Mesodermal cell (in vitro differentiated cells): ENCODE results near the gene C1QTNF6.

Source experiments
- H3K27ac ChIP-seq: 2 replicates; pipeline ENCODE4 v1.7.0; 2013; ENCODE audit warnings: mild to moderate bottlenecking, low read depth, low read length, moderate library complexity; ENCODE audit not compliant: severe bottlenecking
- H3K36me3 ChIP-seq: 2 replicates; pipeline ENCODE4 v1.7.1; 2013; ENCODE audit warnings: mild to moderate bottlenecking, low read length, moderate library complexity; ENCODE audit not compliant: control insufficient read depth, insufficient read depth
- H3K4me1 ChIP-seq: one replicate; pipeline ENCODE4 v1.7.1; 2013; ENCODE audit warnings: mild to moderate bottlenecking, low read length; ENCODE audit not compliant: insufficient read depth, control insufficient read depth, poor library complexity, severe bottlenecking
- H3K4me3 ChIP-seq: 2 replicates; pipeline ENCODE4 v1.7.0; 2013; ENCODE audit warnings: low read length, control low read depth, mild to moderate bottlenecking; ENCODE audit not compliant: insufficient read depth, poor library complexity, severe bottlenecking; ENCODE audit errors: extremely low read depth
- H3K9me3 ChIP-seq: 2 replicates; pipeline ENCODE4 v1.7.1; 2013; ENCODE audit warnings: mild to moderate bottlenecking, low read length, moderate library complexity; ENCODE audit not compliant: control insufficient read depth
- WGBS, 2 experiments: methylation state at CpG; one replicate each; pipeline ENCODE4 v1.1.5; 2013; ENCODE audit warnings: missing lambda C conversion rate in 2 of 2; ENCODE audit not compliant: insufficient coverage in 2 of 2; 5-methylcytosine and 5-hydroxymethylcytosine counted together

The C1QTNF6 gene

GRCh38 chr22:37229805-37230672 lies 42.0 kb upstream of the C1QTNF6 start:
- H3K36me3 ChIP-seq, result no peaks in the 10 kb centered on the region
- no peaks in the 10 kb centered on the region for H3K9me3 ChIP-seq
- no peak overlapping the region for H3K4me3 ChIP-seq
- WGBS, 2 experiments, result 56 to 82% methylated on average over 3 to 4 of the region's 8 CpGs
- no peak overlapping the region for H3K27ac ChIP-seq
- H3K4me1 ChIP-seq, result peaks cover 21% of the 10 kb centered on the region

- Histone ChIP-seq H3K27ac (no peak overlapping the region), H3K9me3 (no peaks in the 10 kb centered on the region)
- 79 to 88% methylated on average over 3 to 5 of the region's 7 CpGs for WGBS, 2 experiments
Measured at GRCh38 chr22:37229012-37229804, 41.2 kb upstream of the C1QTNF6 start.

DNA sequence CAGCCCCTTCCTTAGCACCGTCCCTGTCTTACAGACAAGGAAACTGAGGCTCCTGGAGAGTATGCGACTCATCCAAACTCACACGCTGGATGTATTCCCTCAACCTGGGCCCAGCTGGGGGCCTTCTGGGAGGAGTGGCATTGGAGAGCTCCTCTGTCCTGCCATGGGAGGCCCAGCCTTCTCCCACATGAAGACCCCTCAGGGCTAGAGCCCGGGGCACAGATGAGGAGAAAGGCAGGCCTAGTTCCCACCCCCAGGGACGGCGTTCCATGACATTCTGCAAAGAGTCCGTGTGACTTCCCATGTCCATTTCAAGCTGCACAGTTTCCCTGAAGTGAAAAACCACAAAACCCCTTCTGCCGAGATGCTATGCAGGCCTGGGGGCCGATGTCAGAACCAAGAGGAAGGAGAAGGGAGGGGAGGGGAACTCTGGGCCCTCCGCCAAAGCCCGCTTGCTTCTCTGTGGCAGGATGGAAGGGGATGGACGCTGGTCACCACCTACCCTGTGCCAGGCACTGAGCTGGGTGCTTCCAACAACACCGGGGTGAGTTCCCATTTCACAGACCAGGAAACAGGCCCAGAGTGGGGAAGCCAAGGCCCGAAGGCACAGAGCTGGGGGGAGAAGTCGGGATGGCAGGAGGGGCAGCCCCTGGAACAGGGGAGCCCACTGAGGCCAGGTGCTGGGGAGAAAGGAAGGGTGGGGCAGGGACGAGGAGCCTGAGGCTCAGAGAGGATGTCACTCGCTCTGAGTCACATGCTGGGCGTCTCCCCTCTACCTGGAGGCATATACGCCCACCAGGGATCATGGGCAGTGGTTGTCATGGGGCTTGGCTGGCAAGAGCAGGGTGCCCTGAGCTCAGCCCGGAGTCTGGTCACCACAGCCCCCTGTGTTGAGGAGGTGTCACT lies 40.3 kb upstream of the C1QTNF6 start:
- H3K4me3 ChIP-seq, result no peak overlapping the region
- no peaks in the 10 kb centered on the region for H3K36me3 ChIP-seq
- H3K9me3 ChIP-seq, result no peaks in the 10 kb centered on the region
- H3K27ac ChIP-seq, result no peak overlapping the region
- peaks cover 21% of the 10 kb centered on the region for H3K4me1 ChIP-seq
- 83 to 89% methylated on average over 12 to 19 of the region's 20 CpGs for WGBS, 2 experiments

More at GRCh38 chr22:37229012-37229804, 41.2 kb upstream of the C1QTNF6 start:
- Histone ChIP-seq H3K4me3 (no peak overlapping the region), H3K4me1 (peaks cover 21% of the 10 kb centered on the region), H3K36me3 (no peaks in the 10 kb centered on the region)

- Histone ChIP-seq H3K36me3 (no peaks in the 10 kb centered on the region), H3K4me3 (no peak overlapping the region), H3K27ac (no peak overlapping the region), H3K9me3 (no peaks in the 10 kb centered on the region), H3K4me1 (peaks cover 21% of the 10 kb centered on the region)
- WGBS, 2 experiments, result 95 to 100% methylated on average over 1 to 11 of the region's 14 CpGs
Measured at GRCh38 chr22:37226514-37226913, 38.5 kb upstream of the C1QTNF6 start.

DNA sequence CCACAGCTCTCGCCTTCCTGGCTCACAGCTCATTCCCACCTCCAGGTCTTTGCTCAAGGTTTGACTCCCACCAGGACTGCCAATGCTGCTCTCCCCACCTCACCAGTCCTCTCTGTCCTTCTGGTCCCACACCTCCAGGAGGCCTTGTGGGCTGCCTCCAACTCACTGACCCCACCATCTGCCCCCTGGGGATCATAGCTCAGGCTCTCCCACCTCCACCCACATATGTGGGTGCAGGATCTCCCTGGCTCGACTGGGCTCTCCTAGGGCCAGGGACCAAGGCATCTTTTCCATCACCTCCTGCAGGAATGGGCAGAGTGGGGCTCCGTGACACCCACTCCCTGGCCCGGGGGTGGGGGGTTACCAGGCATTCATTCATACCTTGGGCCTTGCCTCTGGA lies 38.0 kb upstream of the C1QTNF6 start:
- no peak overlapping the region for H3K27ac ChIP-seq
- WGBS, 2 experiments, result 83 to 93% methylated on average over 1 to 4 of the region's 4 CpGs

DNA sequence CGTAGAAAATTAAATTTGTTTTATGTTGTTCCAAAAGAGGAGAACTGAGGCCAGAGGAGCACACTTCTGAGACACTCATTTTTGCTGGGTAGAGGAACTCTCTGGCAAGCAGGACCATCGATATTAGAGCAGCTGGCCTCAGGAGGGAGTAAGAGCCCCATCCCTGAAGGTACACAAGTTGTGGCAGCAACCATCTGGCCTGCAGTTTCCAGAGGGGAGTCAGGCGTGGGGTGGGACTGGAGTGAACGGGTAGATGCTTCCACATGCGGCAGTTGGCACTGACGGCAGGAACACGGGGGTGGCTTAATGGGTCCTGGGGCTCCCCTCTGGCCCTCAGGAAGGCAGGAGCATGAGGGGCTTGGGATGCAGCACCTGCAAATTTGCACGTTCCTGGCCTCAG lies 37.4 kb upstream of the C1QTNF6 start:
- H3K4me1 ChIP-seq, result peaks cover 21% of the 10 kb centered on the region
- H3K9me3 ChIP-seq, result no peaks in the 10 kb centered on the region
- H3K36me3 ChIP-seq, result no peaks in the 10 kb centered on the region
- H3K27ac ChIP-seq, result no peak overlapping the region
- H3K4me3 ChIP-seq, result no peak overlapping the region
- WGBS, 2 experiments, result 81 to 89% methylated on average over 7 to 8 of the region's 8 CpGs

More for the DNA sequence above, 38.0 kb upstream of the C1QTNF6 start:
- H3K4me3 ChIP-seq, result no peak overlapping the region
- H3K4me1 ChIP-seq, result peaks cover 21% of the 10 kb centered on the region
- H3K9me3 ChIP-seq, result no peaks in the 10 kb centered on the region
- no peaks in the 10 kb centered on the region for H3K36me3 ChIP-seq

GRCh38 chr22:37224757-37225420 lies 36.8 kb upstream of the C1QTNF6 start:
- Histone ChIP-seq H3K4me3 (no peak overlapping the region), H3K36me3 (no peaks in the 10 kb centered on the region), H3K9me3 (no peaks in the 10 kb centered on the region), H3K27ac (no peak overlapping the region), H3K4me1 (peaks cover 21% of the 10 kb centered on the region)
- 75 to 81% methylated on average over 1 to 4 of the region's 8 CpGs for WGBS, 2 experiments

DNA sequence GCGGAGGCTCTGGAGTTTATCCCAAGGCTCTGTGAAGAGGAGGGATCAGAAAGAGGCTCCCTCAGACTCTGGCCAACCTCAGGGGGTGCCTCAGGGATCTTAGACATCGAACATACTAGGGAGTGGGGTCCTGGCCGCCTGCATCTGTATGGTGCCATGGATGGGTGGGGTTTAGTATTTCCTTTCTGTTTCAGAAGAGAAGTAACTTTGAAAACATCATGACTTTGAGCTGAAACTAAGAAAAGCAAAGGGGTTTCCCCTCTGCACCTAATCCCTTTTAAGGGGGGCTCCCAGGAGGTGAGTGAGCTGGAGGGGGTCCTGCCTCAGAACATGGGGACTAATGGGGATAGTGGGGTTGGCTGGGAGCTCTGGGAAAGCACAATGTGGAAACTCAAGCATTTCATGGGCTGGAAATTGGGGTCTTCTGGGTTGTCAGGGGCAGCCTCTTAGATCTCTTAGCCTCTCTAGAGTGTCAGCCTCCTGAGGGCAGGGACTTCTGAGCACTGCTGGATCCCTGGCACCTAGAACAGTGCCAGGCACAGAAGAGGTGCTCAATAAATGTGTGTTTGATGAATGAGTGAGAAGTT lies 36.0 kb upstream of the C1QTNF6 start:
- Histone ChIP-seq H3K4me3 (no peak overlapping the region), H3K4me1 (peaks cover 12% of the 10 kb centered on the region), H3K36me3 (no peaks in the 10 kb centered on the region), H3K27ac (no peak overlapping the region), H3K9me3 (no peaks in the 10 kb centered on the region)
- WGBS, 2 experiments, result 93 to 95% methylated on average over 2 to 3 of the region's 3 CpGs

- H3K9me3 ChIP-seq, result no peaks in the 10 kb centered on the region
- 89 to 90% methylated on average over 7 to 8 of the region's 8 CpGs for WGBS, 2 experiments
- H3K27ac ChIP-seq, result no peak overlapping the region
- H3K4me3 ChIP-seq, result no peak overlapping the region
- no peaks in the 10 kb centered on the region for H3K36me3 ChIP-seq
- H3K4me1 ChIP-seq, result no peaks in the 10 kb centered on the region
Measured at GRCh38 chr22:37222440-37222971, 34.5 kb upstream of the C1QTNF6 start.
